Measurements from ENCODE around the gene CDK19. TPM values are rescaled to one million over a fixed set of nuclear protein-coding genes. Genes with fewer than 3 reads are reported as not detected.

The CDK19 gene
- total RNA-seq, 1 experiment from 2014 or later = 7.0 TPM

DNA sequence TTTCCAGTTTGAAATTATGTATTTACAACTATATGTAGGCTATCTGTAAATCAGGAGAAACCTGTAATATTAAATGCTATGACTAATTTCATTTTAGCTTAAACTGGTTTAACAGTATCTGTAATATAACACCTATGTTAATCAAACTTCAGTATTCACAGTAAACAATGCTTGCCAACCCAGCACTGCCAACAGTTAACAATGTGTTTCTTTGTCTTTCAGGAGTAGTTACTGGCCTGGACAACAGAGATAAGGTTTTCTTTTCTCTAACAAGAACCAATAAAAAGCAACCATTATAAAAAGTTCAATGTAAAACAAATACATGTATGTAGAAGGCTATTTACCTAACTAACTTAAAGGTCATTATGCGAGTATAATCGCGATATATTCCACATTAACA is 158.8 kb downstream of the CDK19 start:
- H3K4me3 Mint-ChIP-seq = no peak overlapping the region
- H3K4ac ChIP-seq (ENCODE audit: low read depth, low read length) = no peak overlapping the region
- H3K27ac ChIP-seq (ENCODE audit: insufficient read length, low read depth, low read length) = no peak overlapping the region
- no peak overlapping the region for H2BK5ac ChIP-seq (ENCODE audit: insufficient read length, low read length)
- H4K5ac ChIP-seq (ENCODE audit: insufficient read length, low read depth, low read length) = no peak overlapping the region
- H3K79me1 ChIP-seq (ENCODE audit: insufficient read depth, low read depth, low read length, poor library complexity, severe bottlenecking) = no peaks in the 10 kb centered on the region
- H3K27ac Mint-ChIP-seq = no peak overlapping the region
- H3K36me3 Mint-ChIP-seq (ENCODE audit: insufficient read depth in 1 of 3, low read depth in 3 of 3) = peaks cover 0 to 4% (median 0%) of the 10 kb centered on the region in 3 experiments; a peak in 2 of 7 replicates
- H3K9ac ChIP-seq (ENCODE audit: extremely low read depth, insufficient read length, low read length) = no peak overlapping the region
- H2BK12ac ChIP-seq (ENCODE audit: insufficient read length, low read depth, low read length) = no peak overlapping the region
- H3K23me2 ChIP-seq (ENCODE audit: insufficient read length, low read depth, low read length, poor library complexity, severe bottlenecking) = no peaks in the 10 kb centered on the region
- no CpG with 5 or more reads among the region's 3 CpGs for WGBS (ENCODE audit: extremely low coverage, insufficient read length, low lambda C conversion rate)
- H3K14ac ChIP-seq (ENCODE audit: insufficient read depth, low read length) = no peak overlapping the region
- no peak overlapping the region for H2BK120ac ChIP-seq (ENCODE audit: low read depth, low read length, poor library complexity, severe bottlenecking)
- no peak overlapping the region for H3K56ac ChIP-seq (ENCODE audit: insufficient read length, low read depth, low read length)
- no peak overlapping the region for H2BK20ac ChIP-seq (ENCODE audit: low read depth, low read length, poor library complexity, severe bottlenecking)
- H3K23ac ChIP-seq (ENCODE audit: insufficient read length, low read depth, low read length) = no peak overlapping the region
- no peak overlapping the region for H3K18ac ChIP-seq (ENCODE audit: insufficient read length, low read depth, low read length)
- H3K9me3 ChIP-seq (ENCODE audit: control insufficient read depth, low read depth, low read length) = no peaks in the 10 kb centered on the region
- no peaks in the 10 kb centered on the region for H4K20me1 ChIP-seq (ENCODE audit: control insufficient read depth, insufficient read depth, insufficient read length)
- no peaks in the 10 kb centered on the region for H3K27me3 ChIP-seq (ENCODE audit: insufficient read depth, low read length)
- peaks cover 2 to 16% of the 10 kb centered on the region in 2 experiments for H3K4me1 Mint-ChIP-seq
- H3K4me2 ChIP-seq (ENCODE audit: insufficient read depth, insufficient read length, low read length) = no peak overlapping the region
- H3T11ph ChIP-seq (ENCODE audit: low read length) = no peak overlapping the region
- no peaks in the 10 kb centered on the region for H3K79me2 ChIP-seq (ENCODE audit: insufficient read depth, low read length)
- DNase-seq = no peak
- H3K9me3 Mint-ChIP-seq = no peaks in the 10 kb centered on the region
- no peaks in the 10 kb centered on the region for H3K27me3 Mint-ChIP-seq (ENCODE audit: low read depth)
- no peak overlapping the region for H4K91ac ChIP-seq (ENCODE audit: insufficient read length, low read depth, low read length)
- TF ChIP-seq, protein P1, sequence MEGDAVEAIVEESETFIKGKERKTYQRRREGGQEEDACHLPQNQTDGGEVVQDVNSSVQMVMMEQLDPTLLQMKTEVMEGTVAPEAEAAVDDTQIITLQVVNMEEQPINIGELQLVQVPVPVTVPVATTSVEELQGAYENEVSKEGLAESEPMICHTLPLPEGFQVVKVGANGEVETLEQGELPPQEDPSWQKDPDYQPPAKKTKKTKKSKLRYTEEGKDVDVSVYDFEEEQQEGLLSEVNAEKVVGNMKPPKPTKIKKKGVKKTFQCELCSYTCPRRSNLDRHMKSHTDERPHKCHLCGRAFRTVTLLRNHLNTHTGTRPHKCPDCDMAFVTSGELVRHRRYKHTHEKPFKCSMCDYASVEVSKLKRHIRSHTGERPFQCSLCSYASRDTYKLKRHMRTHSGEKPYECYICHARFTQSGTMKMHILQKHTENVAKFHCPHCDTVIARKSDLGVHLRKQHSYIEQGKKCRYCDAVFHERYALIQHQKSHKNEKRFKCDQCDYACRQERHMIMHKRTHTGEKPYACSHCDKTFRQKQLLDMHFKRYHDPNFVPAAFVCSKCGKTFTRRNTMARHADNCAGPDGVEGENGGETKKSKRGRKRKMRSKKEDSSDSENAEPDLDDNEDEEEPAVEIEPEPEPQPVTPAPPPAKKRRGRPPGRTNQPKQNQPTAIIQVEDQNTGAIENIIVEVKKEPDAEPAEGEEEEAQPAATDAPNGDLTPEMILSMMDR (conservative IDR thresholded peaks at IDR 0.05) = no peak
- H2AK5ac ChIP-seq (ENCODE audit: insufficient read length, low read length) = no peak overlapping the region
- no peak overlapping the region for H2AFZ ChIP-seq (ENCODE audit: low read length)
- H4K8ac ChIP-seq (replicated peaks; ENCODE audit: insufficient read length, low read depth, low read length) = no peak overlapping the region
- H2BK15ac ChIP-seq (ENCODE audit: low read depth, low read length) = no peak overlapping the region
- no peaks in the 10 kb centered on the region; the same call in 1 of the 2 replicates for H3K4me1 ChIP-seq (ENCODE audit: insufficient read depth, low read length)

Measured in H9 (cell line).